ENCODE results near the gene GFPT1.

GFPT1 gene

DNA sequence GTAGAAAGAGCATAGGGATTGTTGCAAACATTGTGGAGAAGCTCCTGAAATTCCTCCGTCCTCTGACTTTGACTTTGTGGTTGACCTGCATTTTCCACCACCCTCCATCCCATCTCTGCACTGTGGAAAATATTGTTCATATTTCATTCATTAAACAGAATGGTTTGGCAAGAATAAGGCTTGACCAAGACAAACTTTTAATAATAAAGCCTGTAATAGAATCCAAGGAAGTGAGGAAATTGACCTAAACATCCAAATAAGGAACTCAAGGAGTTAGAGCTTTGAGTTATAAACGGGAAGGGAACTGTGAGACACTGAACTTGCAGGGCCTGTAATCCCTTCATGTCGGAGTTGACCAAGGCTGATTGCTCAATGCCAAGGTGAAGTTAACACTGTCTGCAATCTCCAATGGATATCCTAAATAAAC lies 115.2 kb downstream of the GFPT1 start:
- H3K27ac ChIP-seq (ENCODE audit: low read depth, low read length, severe bottlenecking) = no peak overlapping the region
- H3K36me3 ChIP-seq (ENCODE audit: control insufficient read depth, insufficient read depth, low read length) = no peaks in the 10 kb centered on the region
- no peaks in the 10 kb centered on the region for H3K4me1 ChIP-seq (ENCODE audit: control insufficient read depth, insufficient read depth, low read length, poor library complexity, severe bottlenecking)
- 83 to 100% methylated on average over 1 of the region's 3 CpGs for WGBS, 2 experiments (ENCODE audit: insufficient coverage in 2 of 2)
- H3K4me3 ChIP-seq (ENCODE audit: extremely low read depth, insufficient read depth, low read length, poor library complexity, severe bottlenecking) = no peak overlapping the region
- no peaks in the 10 kb centered on the region for H3K9me3 ChIP-seq (ENCODE audit: control insufficient read depth, low read length)

All from mesodermal cell (in vitro differentiated cells).